CD4-positive, alpha-beta T cell treated with Interleukin-15 for 1 hour (primary cell): ENCODE data around the gene NACA2.
"Not testable (repeated sequence)": the region's sequence is repeated elsewhere in the genome, so short reads cannot be mapped to it uniquely, and the experiment has no call there.

Source experiments
- DNase-seq: peaks from one replicate; pipeline ENCODE4 v3.0.0-alpha.2; 2020

NACA2 gene

DNA sequence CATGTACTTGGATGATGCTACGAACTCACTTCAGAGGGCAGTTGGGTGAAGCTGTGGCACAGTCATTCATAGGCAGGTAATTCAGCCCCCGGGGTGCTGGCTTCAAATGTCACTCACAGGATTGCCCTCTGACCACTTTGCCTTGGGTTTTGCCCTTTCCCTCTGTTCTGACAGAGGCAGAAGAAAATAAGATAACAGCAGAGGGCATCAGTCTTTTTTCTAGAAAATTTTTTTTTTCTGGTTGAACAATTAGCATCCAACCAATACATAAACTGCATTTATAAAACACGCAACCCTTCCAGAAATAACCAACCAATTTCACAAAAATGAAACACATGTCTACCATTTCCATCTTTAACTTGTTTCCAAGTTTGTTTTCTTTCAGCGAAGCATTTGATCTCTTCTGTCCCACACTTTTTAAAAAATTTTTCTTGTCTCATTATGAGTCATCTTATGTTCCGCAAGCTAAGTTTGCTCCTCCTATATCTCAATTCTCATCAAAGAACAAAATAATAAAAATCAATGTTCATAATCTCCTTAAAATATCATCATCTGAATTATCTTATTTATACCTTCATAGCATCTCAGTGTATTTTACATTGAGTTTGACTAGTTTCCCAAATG lies 15.6 kb downstream of the NACA2 start:
- no peak for DNase-seq

DNA sequence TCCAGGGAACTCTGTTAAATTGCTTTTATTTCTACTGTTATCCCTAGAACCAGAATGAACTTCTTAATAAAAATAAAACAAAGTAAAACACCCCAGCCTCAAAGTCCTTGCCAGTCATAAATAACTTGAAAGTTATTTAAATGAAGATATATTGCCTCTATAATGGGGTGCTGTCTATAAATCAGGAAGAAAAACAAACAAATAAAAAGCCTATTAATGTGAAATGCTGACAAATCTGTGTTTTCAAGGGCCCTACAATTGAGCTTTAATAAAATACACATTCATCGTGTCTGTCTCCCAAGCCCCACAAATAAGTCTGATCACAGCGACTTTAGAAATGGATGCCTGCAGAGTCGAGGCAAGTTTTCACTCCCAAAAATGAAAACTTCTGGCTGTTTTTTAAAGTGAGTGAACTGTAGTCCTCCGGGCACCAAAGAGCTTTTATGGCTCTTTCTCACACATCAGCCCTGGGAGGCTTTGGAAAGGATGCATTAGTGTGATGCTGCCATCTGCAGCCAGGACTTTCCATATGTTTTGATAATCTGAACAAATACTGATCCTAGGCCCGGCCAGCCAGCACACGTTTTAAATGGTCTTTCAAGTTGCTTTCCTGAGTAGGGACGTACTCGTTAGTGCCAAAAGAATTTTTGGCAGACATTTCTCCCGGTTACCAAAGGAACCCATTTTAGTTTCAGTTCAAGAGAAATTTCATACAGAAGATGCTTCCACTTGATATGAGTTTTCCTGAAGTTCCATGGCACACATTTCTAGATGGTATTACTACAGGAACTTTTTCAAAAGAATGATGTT lies 16.3 kb downstream of the NACA2 start:
- DNase-seq, result no peak

DNA sequence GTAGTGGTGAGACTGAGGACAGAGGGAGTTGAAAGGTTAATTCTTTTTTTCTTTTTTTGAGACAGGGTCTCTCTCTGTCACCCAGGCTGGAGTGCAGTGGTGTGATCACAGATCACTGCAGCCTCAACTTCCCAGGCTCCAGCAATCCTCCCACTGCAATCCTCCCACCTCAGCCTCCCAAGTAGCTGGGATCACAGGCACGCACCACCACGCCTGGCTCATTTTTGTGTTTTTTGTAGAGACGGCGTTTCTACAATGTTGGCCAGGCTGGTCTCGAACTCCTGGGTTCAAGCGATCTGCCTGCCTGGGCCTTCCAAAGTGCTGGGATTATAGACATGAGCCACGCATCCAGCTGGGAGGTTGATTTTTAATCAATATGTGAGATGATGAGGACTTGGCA lies 18.5 kb downstream of the NACA2 start:
- not testable (repeated sequence) for DNase-seq

DNA sequence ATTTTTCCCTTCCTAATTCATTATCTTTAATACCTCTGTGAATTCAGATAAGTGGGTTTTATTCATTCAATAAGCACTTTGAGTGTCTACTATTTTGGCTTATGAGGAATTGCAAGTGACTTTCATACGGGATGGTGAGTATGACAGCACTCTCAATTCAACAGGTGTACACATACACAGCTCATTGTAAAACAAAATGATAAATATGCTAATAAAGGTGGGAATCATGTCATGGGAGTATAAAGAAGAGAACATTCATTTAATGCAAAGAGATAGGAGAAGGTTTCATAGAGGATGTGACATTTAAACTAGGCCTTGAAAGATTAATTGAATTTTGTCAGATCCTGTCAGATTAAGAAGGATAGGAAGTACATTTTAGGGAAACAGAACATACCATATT lies 19.4 kb downstream of the NACA2 start:
- DNase-seq, result no peak

DNA sequence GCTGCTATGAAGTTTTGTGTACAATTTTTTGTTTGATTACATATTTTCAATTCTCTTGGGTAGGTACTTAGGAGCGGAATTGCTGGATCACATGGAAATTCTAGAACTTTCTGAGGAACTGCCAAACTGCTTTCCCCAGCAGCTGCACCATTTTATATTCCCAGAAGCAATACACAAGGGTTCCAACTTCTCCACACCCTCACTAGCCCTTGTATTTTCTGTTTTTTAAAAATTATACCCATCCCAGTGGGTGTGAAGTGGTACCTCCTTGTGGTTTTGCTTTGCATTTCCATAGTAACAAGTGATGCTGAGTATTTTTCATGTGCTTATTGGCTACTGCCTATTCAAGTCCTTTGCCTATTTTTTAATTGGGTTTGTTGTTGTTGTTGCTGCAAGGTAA lies 20.9 kb downstream of the NACA2 start:
- DNase-seq, result no peak

DNA sequence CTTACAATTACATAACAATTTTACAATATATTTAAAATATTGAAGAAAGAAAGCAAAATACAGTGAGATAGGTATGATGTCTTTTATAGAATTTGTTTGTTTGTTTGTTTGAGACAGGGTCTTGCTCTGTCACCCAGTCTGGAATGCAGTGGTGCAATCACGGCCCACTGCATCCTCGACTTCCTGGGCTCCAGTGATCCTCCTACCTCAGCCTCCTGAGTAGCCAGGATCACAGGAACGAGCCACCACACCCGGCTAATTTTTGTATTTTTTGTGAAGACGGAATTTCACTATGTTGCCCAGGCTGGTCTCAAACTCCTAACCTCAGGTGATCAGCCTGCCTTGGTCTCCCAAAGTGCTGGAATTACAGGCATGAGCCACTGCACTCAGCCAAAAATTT lies 21.5 kb downstream of the NACA2 start:
- DNase-seq, result not testable (repeated sequence)

DNA sequence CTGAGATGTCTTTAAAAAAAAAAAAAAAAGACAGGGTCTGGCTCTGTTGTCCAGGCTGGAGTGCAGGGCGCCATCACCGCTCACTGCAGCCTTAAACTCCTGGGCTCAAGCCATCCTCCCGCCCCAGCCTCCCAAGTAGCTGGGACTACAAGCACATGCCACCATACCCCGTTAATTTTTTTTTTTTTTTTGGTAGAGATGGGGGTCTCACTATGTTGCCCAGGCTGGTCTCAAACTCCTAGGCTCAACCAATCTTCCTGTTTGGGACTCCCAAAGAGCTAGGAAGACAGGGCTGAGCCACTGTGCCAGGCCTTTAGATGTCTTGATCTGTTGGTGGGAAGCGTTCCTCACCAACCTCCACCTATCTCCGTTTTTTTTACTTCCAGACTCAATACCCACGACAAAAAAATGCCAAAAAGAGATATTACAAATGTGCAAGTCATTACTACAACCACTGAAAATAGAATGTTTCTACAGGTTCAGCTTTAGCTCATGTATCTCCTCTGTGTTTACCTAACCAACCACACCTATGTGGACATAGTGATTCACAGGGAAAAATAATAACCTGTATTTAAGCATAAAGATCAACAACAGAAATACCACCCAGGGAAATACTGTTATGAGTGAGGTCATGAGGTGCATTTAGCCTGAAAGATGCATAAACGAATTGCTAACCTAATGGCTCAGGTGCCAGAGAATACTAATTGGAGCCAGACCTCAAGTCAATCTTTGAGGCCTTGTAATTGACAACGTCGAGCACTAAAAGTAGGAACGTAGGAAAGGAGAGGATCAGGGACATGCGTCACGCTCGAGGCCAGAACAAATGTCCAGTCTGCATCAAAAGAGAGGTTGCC lies 22.6 kb downstream of the NACA2 start:
- no peak for DNase-seq

DNA sequence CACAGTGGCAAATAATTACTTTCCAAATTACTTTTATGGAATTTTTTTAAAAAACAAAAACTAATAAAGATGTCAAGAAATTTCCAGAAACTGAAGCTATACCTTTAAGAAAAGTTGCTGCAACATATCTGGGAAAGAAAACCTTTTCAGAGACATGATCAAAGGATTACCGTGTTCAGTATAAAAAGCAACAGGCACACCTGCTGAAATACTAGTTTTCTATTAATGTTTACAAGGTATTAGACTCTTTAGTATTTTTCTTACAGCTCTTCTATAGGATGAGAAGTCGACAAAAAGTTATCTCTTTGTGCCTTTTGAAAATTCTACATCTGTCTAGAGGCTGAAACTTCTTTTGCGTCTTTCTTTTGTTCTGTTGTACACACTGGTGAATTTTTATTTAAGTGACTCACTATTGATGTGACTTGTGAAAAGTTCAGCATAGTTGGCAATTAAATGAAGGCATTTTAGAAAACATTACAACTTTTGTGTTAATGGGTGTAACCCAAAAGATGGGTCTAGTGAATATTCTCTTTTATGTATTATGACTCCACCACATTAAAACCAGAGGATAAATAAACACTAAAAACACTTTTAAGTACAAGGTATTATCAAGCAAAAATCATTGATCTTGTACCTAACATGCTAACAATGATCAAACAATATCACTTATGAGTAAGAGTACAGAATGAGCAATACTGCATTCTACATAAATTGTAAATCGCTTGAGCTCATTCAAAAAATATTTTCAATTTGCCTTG lies 23.8 kb downstream of the NACA2 start:
- DNase-seq, result no peak

DNA sequence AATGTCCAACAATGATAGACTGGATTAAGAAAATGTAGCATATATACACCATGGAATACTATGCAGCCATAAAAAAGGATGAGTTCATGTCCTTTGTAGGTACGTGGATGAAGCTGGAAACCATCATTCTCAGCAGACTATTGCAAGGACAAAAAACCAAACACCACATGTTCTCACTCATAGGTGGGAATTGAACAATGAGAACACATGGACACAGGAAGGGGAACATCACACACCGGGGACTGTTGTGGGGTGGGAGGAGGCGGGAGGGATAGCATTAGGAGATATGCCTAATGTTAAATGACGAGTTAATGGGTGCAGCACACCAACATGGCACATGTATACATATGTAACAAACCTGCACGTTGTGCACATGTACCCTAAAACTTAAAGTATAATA lies 24.6 kb downstream of the NACA2 start:
- not testable (repeated sequence) for DNase-seq

DNA sequence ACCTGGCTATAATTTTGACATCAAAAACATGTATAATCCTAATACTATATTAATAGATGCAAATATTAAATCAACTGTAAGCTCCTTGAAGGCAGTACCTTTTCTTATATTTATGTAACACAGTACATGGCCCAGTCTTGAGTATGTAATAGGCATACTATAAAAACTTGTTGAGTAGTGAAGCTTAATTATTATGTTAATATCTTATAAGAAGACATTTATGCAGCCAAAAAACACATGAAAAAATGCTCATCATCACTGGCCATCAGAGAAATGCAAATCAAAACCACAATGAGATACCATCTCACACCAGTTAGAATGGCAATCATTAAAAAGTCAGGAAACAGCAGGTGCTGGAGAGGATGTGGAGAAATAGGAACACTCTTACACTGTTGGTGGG lies 25.2 kb downstream of the NACA2 start:
- DNase-seq, result not testable (repeated sequence)

DNA sequence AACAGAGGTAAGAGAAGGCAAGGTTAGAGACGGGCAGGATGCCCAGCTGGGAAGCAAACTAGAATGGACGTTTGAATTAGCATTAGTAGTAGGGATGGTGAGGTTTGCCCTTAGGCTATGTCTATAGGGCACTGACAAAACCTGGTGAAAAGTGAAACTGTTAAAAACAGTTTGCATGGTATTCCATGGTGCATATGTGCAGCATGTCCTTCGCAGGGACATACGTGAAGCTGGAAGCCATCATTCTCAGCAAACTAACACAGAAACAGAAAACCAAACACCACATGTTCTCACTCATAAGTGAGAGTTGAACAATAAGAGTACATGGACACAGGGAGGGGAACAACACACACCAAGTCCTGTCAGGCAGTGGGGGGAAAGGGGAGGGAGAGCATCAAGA lies 25.8 kb downstream of the NACA2 start:
- no peak for DNase-seq

DNA sequence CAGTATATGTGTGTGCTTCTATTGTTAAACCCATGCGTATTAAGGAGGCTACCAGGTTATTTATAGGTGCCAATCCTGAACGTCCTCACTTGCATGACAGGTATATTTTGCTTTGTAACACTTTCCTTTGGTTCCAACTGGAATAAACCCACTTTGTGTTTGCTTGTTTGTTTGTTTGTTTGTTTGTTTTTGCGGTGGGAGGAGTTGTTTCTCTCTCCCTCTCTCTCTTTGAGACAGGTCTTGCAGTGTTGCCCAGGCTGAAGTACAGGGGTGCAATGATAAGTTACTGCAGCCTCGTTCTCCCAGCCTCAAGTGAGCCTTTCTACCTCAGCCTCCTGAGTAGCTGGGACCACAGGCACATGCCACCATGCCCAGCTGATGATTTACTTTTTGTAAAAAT lies 28.7 kb downstream of the NACA2 start:
- DNase-seq, result no peak

DNA sequence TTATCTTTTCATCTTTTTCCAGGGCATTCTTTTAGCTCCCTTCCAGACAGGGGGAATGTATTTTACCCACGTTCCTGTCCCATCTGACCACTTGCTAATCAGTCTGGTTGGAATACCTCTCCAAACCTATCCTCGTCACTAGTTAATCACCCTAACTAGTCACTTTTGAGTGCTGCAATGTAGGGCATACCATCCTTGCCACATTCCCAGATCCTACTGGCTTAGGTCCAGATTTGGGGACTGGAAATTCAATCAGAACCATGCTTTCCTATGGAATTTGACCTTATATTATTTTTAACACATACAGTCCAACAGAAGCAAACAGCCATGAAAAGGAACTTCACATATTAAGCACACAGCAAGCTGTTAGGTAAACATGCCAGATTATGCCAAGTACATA lies 29.7 kb downstream of the NACA2 start:
- DNase-seq, result no peak

DNA sequence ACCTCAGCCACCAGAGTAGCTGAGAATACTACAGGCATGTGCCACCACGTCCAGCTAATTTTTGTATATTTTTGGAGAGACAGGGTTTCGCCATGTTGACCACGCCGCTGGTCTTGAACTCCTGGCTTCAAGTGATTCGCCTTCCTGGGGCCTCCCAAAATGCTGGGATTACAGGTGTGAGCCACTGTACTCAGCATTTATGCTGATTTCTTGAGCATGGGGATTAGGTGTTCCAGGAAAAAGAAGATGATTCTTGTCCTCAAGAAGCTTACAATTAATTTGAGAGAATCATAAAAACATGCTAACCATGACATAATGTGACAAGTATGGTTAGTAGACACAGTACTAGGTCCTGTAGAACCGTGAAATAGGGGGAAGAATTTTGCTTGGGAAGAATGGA lies 30.9 kb downstream of the NACA2 start:
- no peak for DNase-seq

DNA sequence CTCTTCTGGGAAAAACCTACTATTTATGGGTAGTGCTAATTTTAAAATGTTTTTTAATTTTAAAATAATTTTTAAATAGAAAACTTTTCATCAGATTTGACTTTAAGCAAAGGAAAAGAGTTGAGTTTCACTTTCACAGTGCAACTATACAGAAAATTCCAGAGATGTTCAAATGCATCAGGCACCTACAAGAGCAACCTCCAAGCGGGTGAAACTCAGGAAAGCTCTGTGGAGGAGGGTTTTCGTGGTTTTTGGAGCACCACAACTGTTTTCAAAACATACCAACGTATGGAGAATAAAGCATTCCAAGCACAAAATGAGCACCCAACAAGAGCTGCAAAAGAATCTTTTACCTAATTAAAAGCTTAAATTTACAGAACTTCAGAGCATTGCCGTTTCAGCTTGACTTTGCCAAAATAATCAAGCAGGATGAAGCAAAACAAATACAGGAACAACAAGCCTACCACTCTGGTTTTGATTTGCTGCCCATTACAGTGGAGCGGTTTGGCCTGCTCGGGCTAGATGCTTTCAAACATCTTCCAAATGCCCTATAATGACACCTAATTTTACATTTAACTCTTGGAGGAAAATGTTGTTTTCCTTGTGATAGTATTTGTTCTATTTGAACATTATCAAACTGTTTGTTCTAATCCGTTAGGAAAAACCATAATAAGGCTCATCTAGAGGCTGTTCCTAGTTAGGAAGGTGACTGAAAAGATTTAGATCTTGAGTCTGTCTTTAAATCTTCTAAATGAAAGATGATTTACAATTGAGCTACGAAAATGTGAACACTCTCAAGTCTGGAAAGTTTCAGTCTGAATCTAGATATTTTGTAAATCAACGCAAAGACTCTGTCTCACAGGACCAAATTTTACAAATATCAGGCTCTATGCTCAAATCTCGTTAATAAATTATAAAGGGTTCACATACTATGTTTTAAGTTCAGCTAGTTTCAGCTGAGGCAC lies 34.5 kb downstream of the NACA2 start:
- no peak for DNase-seq

DNA sequence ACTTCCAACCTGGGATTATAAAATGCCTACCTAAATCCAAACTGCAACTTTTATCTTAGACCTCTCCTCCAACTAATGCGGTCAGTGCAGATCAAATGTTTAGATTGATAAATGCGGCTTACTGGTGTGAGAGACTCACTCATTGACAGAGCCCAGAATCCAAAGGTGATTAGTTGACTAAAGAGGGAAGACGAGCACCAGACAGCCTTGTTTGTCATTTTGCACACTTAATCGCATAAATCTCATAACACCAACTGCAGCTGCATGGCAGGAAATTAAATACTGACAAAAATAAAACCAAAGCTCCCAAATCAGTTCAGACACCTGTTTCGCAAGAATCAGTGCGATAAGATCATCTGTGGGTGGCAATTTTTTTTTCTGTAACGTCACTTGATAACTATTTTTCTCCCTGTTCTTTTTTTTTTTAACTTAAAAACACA lies 35.9 kb downstream of the NACA2 start:
- no peak for DNase-seq

DNA sequence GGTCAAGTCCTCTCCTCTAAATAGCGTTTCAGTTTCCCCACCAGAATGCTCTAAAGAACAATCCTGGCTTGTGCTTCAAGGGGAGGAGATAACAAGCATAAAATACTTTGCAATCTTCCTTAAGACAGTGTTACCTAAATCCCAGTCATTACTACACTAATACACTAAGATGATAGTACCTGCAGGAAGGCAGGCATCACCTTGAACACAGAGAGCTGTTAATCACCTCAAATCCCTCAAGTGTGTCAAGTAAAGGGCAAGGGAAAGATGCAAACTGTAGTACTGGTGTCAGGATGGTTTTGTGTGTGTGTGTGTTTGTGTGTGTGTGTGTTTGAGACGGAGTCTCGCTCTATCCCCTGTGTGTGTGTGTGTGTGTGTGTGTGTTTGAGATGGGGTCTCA lies 36.8 kb downstream of the NACA2 start:
- no peak for DNase-seq

DNA sequence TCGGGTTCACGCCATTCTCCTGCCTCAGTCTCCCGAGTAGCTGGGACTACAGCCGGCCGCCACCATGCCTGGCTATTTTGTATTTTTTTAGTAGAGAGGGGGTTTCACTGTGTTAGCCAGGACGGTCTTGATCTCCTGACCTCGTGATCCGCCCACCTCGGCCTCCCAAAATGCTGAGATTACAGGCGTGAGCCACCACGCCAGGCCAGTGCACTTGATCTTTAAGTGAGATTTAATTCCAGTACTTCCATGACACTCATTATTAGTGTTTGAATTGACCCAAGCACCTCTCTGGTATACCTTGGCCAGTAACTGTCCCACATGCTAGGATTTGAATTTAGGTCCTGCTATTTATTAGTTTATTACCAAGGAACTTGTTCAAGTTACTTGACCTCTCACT lies 38.5 kb downstream of the NACA2 start:
- not testable (repeated sequence) for DNase-seq

DNA sequence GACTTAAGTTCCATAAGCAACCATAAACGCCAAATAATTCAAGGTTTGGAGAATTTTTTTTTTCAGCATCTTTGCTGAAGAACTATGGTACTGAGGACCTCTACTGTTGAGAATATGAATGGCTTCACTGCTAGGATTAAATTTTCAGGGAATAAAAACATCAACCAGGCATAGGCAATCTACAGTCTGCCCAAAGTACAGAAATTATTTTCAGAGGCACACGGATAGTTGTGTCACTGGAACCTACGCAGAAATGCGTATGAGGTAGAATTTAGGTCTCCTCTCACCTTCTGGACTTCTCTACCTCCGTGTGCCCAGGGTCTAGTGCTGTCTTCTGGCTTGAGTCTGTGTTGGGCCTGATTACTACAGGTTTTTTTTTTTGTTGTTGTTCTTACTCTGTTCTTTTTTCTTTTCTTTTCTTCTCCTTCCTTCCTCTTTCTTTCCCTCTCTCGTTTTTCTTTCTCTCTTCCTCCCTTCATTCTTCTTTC lies 39.7 kb downstream of the NACA2 start:
- DNase-seq, result no peak

DNA sequence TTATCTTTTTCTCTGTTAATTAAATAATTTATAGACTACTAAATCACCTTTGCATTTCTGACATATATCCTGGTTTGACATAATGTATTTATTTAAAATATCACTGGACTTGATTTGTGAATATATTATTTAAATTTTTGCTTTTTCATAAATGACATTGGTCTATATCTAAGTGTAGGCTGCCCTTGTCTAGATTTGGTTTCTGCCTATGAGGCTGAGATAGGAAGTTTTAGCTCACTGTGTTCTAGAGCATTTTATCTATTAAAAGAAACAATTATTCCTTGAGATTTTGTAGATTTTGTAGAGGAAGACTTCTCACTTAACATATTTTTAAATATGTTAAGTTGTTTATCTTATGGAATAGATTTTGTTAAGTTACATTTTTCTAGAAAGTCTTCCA lies 43.9 kb downstream of the NACA2 start:
- DNase-seq, result no peak

DNA sequence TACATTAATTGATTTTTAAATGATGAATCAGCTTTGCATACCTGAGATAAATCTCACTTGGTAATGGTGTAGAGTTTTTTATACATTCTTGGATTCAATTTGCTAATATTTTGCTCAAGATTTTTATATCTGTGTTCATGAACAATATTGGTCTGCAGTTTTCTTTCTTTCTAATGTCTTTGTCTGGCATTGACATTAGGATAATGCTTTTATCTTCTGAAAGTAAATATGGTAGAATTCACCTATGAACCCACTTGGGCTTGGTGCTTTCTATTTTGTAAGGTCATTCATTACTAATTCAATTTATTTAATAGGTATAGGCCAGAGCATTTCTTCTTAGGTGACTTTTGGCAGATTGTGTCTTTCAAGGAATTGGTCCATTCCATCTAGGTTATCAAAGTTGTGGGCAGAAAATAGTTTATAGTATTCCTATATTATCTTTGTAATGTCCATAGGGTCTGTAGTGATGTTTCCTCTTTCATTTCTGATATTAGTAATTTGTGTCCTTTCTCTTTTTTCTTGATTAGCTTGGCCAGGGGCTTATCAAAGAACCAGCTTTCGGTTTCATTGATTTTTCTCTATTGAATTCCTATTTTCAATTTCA lies 45.6 kb downstream of the NACA2 start:
- DNase-seq, result no peak
